ENCODE measurements around the gene AOPEP.

- TF ChIP-seq EZH2 (optimal IDR thresholded peaks at IDR 0.05; ENCODE audit: low read depth, low read length) = no peak
- TF ChIP-seq EZH2phosphoT487 (IDR thresholded peaks at IDR 0.05; ENCODE audit: low read length) = no peak
- TF ChIP-seq, protein P1, sequence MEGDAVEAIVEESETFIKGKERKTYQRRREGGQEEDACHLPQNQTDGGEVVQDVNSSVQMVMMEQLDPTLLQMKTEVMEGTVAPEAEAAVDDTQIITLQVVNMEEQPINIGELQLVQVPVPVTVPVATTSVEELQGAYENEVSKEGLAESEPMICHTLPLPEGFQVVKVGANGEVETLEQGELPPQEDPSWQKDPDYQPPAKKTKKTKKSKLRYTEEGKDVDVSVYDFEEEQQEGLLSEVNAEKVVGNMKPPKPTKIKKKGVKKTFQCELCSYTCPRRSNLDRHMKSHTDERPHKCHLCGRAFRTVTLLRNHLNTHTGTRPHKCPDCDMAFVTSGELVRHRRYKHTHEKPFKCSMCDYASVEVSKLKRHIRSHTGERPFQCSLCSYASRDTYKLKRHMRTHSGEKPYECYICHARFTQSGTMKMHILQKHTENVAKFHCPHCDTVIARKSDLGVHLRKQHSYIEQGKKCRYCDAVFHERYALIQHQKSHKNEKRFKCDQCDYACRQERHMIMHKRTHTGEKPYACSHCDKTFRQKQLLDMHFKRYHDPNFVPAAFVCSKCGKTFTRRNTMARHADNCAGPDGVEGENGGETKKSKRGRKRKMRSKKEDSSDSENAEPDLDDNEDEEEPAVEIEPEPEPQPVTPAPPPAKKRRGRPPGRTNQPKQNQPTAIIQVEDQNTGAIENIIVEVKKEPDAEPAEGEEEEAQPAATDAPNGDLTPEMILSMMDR (IDR thresholded peaks at IDR 0.05; ENCODE audit: low read length) = no peak
These were observed 1.2 kb upstream of the AOPEP start for GRCh38 chr9:94725293-94725692.

Measured in MM.1S (cell line).